Astrocyte (in vitro differentiated cells and primary cell): ENCODE data around the gene CADPS. TPM values are rescaled to one million over a fixed set of nuclear protein-coding genes. Genes with fewer than 3 reads are reported as not detected.
A peak's percentile ranks its signal among the peaks of the same experiment; 100 is the strongest.

ENCODE experiments used
- DNase-seq: peaks from one replicate; pipeline ENCODE4 v3.0.0-alpha.2; 2010; ENCODE audit warnings: low read depth
- FAIRE-seq: peaks from 2 replicates; lab custom pipeline; 2011; peaks lifted over from hg19 to GRCh38; lab: Jason Lieb, UNC
- H2AFZ ChIP-seq: 2 replicates; pipeline ENCODE4 v1.6.0; 2012; ENCODE audit warnings: low read depth, low read length, inconsistent platforms
- H3K27ac ChIP-seq: 2 replicates; pipeline ENCODE4 v1.5.1; 2011; ENCODE audit warnings: low read depth, low read length, inconsistent platforms
- H3K27me3 ChIP-seq: 2 replicates; pipeline ENCODE4 v1.6.0; 2011; ENCODE audit warnings: low read length, inconsistent platforms; ENCODE audit not compliant: insufficient read depth
- H3K36me3 ChIP-seq: 2 replicates; pipeline ENCODE4 v1.5.1; 2011; ENCODE audit warnings: low read length, inconsistent platforms; ENCODE audit not compliant: insufficient read depth
- H3K4me1 ChIP-seq: 2 replicates; pipeline ENCODE4 v1.5.1; 2011; ENCODE audit warnings: low read length, inconsistent platforms; ENCODE audit not compliant: insufficient read depth
- H3K4me2 ChIP-seq: 2 replicates; pipeline ENCODE4 v1.6.0; 2012; ENCODE audit warnings: low read length, inconsistent platforms
- H3K4me3 ChIP-seq: 2 replicates; pipeline ENCODE4 v1.5.1; 2011; ENCODE audit warnings: low read depth, mild to moderate bottlenecking, low read length, inconsistent platforms; ENCODE audit not compliant: insufficient read depth
- H3K79me2 ChIP-seq: 2 replicates; pipeline ENCODE4 v1.6.0; 2012; ENCODE audit warnings: mild to moderate bottlenecking, low read length, inconsistent platforms; ENCODE audit not compliant: insufficient read depth
- H3K9ac ChIP-seq: 2 replicates; pipeline ENCODE4 v1.6.0; 2012; ENCODE audit warnings: mild to moderate bottlenecking, low read length, inconsistent platforms
- H3K9me3 ChIP-seq: 2 replicates; pipeline ENCODE4 v1.5.1; 2012; ENCODE audit warnings: low read depth, mild to moderate bottlenecking, low read length, inconsistent platforms; ENCODE audit not compliant: insufficient read depth
- H4K20me1 ChIP-seq: 2 replicates; pipeline ENCODE4 v1.6.0; 2012; ENCODE audit warnings: low read length, inconsistent platforms; ENCODE audit not compliant: insufficient read depth
- H3K27ac Mint-ChIP-seq: one replicate; pipeline ENCODE4 v1.8.0; 2021; ENCODE audit warnings: mild to moderate bottlenecking, mixed read lengths; ENCODE audit not compliant: unreplicated experiment
- H3K27me3 Mint-ChIP-seq: one replicate; pipeline ENCODE4 v1.8.0; 2021; ENCODE audit warnings: low read depth, mixed read lengths; ENCODE audit not compliant: unreplicated experiment
- H3K36me3 Mint-ChIP-seq: one replicate; pipeline ENCODE4 v1.8.0; 2021; ENCODE audit warnings: low read depth, mixed read lengths; ENCODE audit not compliant: unreplicated experiment
- H3K4me1 Mint-ChIP-seq: one replicate; pipeline ENCODE4 v1.8.0; 2021; ENCODE audit warnings: low read depth, mixed read lengths; ENCODE audit not compliant: unreplicated experiment
- H3K4me3 Mint-ChIP-seq: one replicate; pipeline ENCODE4 v1.8.0; 2021; ENCODE audit warnings: mild to moderate bottlenecking, moderate library complexity, mixed read lengths; ENCODE audit not compliant: unreplicated experiment
- H3K9me3 Mint-ChIP-seq: one replicate; pipeline ENCODE4 v1.8.0; 2021; ENCODE audit warnings: mild to moderate bottlenecking, mixed read lengths; ENCODE audit not compliant: unreplicated experiment
- CTCF ChIP-seq: IDR thresholded peaks from 2 replicates; pipeline ENCODE4 v1.5.1; 2011; ENCODE audit warnings: low read depth, mild to moderate bottlenecking, inconsistent platforms, low read length, moderate library complexity; ENCODE audit not compliant: insufficient read depth
- EZH2 ChIP-seq: IDR thresholded peaks from 2 replicates; pipeline ENCODE4 v1.6.1; 2012; ENCODE audit warnings: mild to moderate bottlenecking, low read length, inconsistent platforms; ENCODE audit not compliant: insufficient read depth
- total RNA-seq: library from RNA; stranded (reverse); gene quantifications from 2 replicates; pipeline ENCODE4 v1.2.1, GENCODE V29; 2021

The CADPS gene
- total RNA-seq, 1 donor from 2014 or later = 5.4 TPM

- H3K27ac ChIP-seq = no peak overlapping the region
- no peaks in the 10 kb centered on the region for H3K79me2 ChIP-seq
- H3K27ac Mint-ChIP-seq = no peak overlapping the region
- H3K27me3 ChIP-seq = no peaks in the 10 kb centered on the region
- H3K4me1 Mint-ChIP-seq = no peaks in the 10 kb centered on the region
- H3K36me3 ChIP-seq = no peaks in the 10 kb centered on the region
- H3K9me3 Mint-ChIP-seq = peaks cover 3% of the 10 kb centered on the region
- DNase-seq (no peak), FAIRE-seq (no peak)
- H3K36me3 Mint-ChIP-seq = no peaks in the 10 kb centered on the region
- H4K20me1 ChIP-seq = no peaks in the 10 kb centered on the region
- peaks cover 4% of the 10 kb centered on the region for H3K27me3 Mint-ChIP-seq
- no peak overlapping the region for H3K9ac ChIP-seq
- H3K4me3 Mint-ChIP-seq = no peak overlapping the region
- H3K9me3 ChIP-seq = no peaks in the 10 kb centered on the region
- H3K4me3 ChIP-seq = no peak overlapping the region
- TF ChIP-seq CTCF (no peak), EZH2 (no peak)
- H3K4me2 ChIP-seq = no peak overlapping the region
- H3K4me1 ChIP-seq = no peaks in the 10 kb centered on the region
- no peak overlapping the region for H2AFZ ChIP-seq
These were observed 9.9 kb upstream of the CADPS start for GRCh38 chr3:62885136-62885535.

- Histone ChIP-seq H3K79me2 (no peaks in the 10 kb centered on the region), H2AFZ (no peak overlapping the region), H3K4me2 (no peak overlapping the region), H3K4me3 (no peak overlapping the region), H3K9me3 (no peaks in the 10 kb centered on the region), H3K27ac (no peak overlapping the region), H3K9ac (no peak overlapping the region), H3K27me3 (no peaks in the 10 kb centered on the region), H4K20me1 (no peaks in the 10 kb centered on the region), H3K36me3 (no peaks in the 10 kb centered on the region), H3K4me1 (no peaks in the 10 kb centered on the region)
- peaks cover 4% of the 10 kb centered on the region for H3K9me3 Mint-ChIP-seq
- no peak for DNase-seq
- no peak for FAIRE-seq
- TF ChIP-seq EZH2 = no peak
- TF ChIP-seq CTCF = no peak
- no peaks in the 10 kb centered on the region for H3K4me1 Mint-ChIP-seq
- peaks cover 4% of the 10 kb centered on the region for H3K27me3 Mint-ChIP-seq
- no peak overlapping the region for H3K27ac Mint-ChIP-seq
- H3K36me3 Mint-ChIP-seq = no peaks in the 10 kb centered on the region
- H3K4me3 Mint-ChIP-seq = no peak overlapping the region
These were observed 9.1 kb upstream of the CADPS start for GRCh38 chr3:62884096-62884870.

GRCh38 chr3:62882676-62883200 lies 7.5 kb upstream of the CADPS start:
- Mint-ChIP-seq H3K27ac (no peak overlapping the region), H3K36me3 (no peaks in the 10 kb centered on the region), H3K4me3 (no peak overlapping the region), H3K27me3 (peaks cover 6% of the 10 kb centered on the region), H3K9me3 (peaks cover 4% of the 10 kb centered on the region), H3K4me1 (no peaks in the 10 kb centered on the region)
- Histone ChIP-seq H3K4me3 (no peak overlapping the region), H3K4me2 (no peak overlapping the region), H3K36me3 (no peaks in the 10 kb centered on the region), H3K9me3 (no peaks in the 10 kb centered on the region), H4K20me1 (no peaks in the 10 kb centered on the region), H3K27me3 (no peaks in the 10 kb centered on the region), H2AFZ (no peak overlapping the region), H3K9ac (no peak overlapping the region), H3K4me1 (no peaks in the 10 kb centered on the region), H3K27ac (no peak overlapping the region), H3K79me2 (no peaks in the 10 kb centered on the region)
- FAIRE-seq (no peak), DNase-seq (peak; percentile 51)
- TF ChIP-seq EZH2 (no peak), CTCF (no peak)
